Measurements from ENCODE around the gene BRD7.

BRD7 gene

GRCh38 chr16:50293041-50293783 lies 75.6 kb downstream of the BRD7 start:
- FAIRE-seq = no peak

GRCh38 chr16:50292566-50292948 lies 76.2 kb downstream of the BRD7 start:
- FAIRE-seq (no peak), DNase-seq (ENCODE audit: insufficient read length, low spot score) (no peak)

More at GRCh38 chr16:50293041-50293783, 75.6 kb downstream of the BRD7 start:
- DNase-seq (ENCODE audit: insufficient read length, low spot score) = no peak

- no peak for FAIRE-seq
- no peak for DNase-seq (ENCODE audit: insufficient read length, low spot score)
Measured at GRCh38 chr16:50291719-50292565, 76.8 kb downstream of the BRD7 start.

GRCh38 chr16:50290856-50291255 lies 77.9 kb downstream of the BRD7 start:
- FAIRE-seq (no peak), DNase-seq (ENCODE audit: insufficient read length, low spot score) (no peak)

GRCh38 chr16:50289950-50290764 lies 78.6 kb downstream of the BRD7 start:
- FAIRE-seq (no peak), DNase-seq (ENCODE audit: insufficient read length, low spot score) (no peak)

GRCh38 chr16:50288920-50289319 lies 79.9 kb downstream of the BRD7 start:
- FAIRE-seq (no peak), DNase-seq (ENCODE audit: insufficient read length, low spot score) (no peak)

- no peak for DNase-seq (ENCODE audit: insufficient read length, low spot score)
- no peak for FAIRE-seq
Measured at GRCh38 chr16:50288026-50288425, 80.8 kb downstream of the BRD7 start.

- FAIRE-seq = no peak
- no peak for DNase-seq (ENCODE audit: insufficient read length, low spot score)
Measured at GRCh38 chr16:50286681-50287080, 82.1 kb downstream of the BRD7 start.

GRCh38 chr16:50285406-50286003 lies 83.3 kb downstream of the BRD7 start:
- DNase-seq (ENCODE audit: insufficient read length, low spot score) = no peak
- FAIRE-seq = no peak

- no peak for DNase-seq (ENCODE audit: insufficient read length, low spot score)
- no peak for FAIRE-seq
Measured at GRCh38 chr16:50284131-50284911, 84.5 kb downstream of the BRD7 start.

GRCh38 chr16:50282955-50283631 lies 85.7 kb downstream of the BRD7 start:
- no peak for FAIRE-seq
- no peak for DNase-seq (ENCODE audit: insufficient read length, low spot score)

GRCh38 chr16:50282010-50282538 lies 86.7 kb downstream of the BRD7 start:
- FAIRE-seq (peak; percentile 88), DNase-seq (ENCODE audit: insufficient read length, low spot score) (peak; percentile 85)

- FAIRE-seq (peak; percentile 47), DNase-seq (ENCODE audit: insufficient read length, low spot score) (no peak)
Measured at GRCh38 chr16:50281391-50282009, 87.3 kb downstream of the BRD7 start.

GRCh38 chr16:50280932-50281331 lies 87.9 kb downstream of the BRD7 start:
- DNase-seq (ENCODE audit: insufficient read length, low spot score) (no peak), FAIRE-seq (no peak)

GRCh38 chr16:50279504-50279865 lies 89.3 kb downstream of the BRD7 start:
- FAIRE-seq (peak; percentile 39), DNase-seq (ENCODE audit: insufficient read length, low spot score) (no peak)

- DNase-seq (ENCODE audit: insufficient read length, low spot score) (no peak), FAIRE-seq (no peak)
Measured at GRCh38 chr16:50278251-50278650, 90.5 kb downstream of the BRD7 start.

- DNase-seq (ENCODE audit: insufficient read length, low spot score) = no peak
- peak; percentile 74 for FAIRE-seq
Measured at GRCh38 chr16:50276801-50277555, 91.8 kb downstream of the BRD7 start.

GRCh38 chr16:50276326-50276640 lies 92.5 kb downstream of the BRD7 start:
- DNase-seq (ENCODE audit: insufficient read length, low spot score) = no peak
- no peak for FAIRE-seq
